ENCODE data around the gene DPP7. TPM values are rescaled to one million over a fixed set of nuclear protein-coding genes. Genes with fewer than 3 reads are reported as not detected.

The DPP7 gene
- total and polyA plus RNA-seq, 10 of the 15 experiments (the other 5 are each of a cell fraction or from before 2014, with no cell fraction given) = 0.68 to 245 (median 106) TPM

DNA sequence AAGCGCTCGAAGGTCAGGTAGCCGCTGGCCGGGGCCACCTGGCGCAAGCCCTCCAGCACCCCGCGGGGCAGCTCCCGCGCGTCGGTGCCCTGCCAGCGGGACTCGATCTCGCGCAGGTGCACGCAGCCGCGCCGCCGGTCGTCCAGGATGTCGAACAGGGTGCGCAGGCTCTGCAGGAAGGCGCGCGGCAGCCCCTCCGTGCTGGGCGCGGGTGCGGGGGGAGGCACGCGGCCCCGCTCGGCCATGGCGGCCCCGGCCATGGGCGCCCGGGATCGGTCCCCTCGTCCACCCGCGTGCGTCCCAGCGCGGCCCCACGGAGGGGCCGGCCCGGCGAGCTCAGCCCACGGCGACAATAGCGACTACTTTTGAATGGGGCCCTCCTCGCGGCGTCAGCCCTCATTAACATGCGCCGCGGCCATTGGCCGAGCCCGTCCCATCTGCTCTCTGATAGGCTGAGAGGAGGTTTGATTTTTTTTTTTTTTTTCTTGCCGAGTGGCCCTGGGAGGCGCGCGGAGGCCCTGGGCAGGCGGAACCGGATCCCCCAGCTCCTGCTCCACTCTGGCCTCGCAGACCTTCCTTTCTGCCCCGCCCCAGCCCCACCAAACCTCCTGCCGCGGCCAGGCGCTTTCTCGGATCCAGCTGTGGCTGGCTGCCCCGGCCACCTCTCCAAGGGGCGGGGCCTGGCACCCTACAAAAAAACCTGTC is 44.2 kb downstream of the DPP7 start, which contains the start of gene SAPCD2 (continued):
- peak; percentile 92 for TF ChIP-seq GATAD2B (conservative IDR thresholded peaks at IDR 0.05; ENCODE audit: low read depth)
- TF ChIP-seq LARP7 (IDR thresholded peaks at IDR 0.05) = peak; percentile 84
- TF ChIP-seq, protein P1, sequence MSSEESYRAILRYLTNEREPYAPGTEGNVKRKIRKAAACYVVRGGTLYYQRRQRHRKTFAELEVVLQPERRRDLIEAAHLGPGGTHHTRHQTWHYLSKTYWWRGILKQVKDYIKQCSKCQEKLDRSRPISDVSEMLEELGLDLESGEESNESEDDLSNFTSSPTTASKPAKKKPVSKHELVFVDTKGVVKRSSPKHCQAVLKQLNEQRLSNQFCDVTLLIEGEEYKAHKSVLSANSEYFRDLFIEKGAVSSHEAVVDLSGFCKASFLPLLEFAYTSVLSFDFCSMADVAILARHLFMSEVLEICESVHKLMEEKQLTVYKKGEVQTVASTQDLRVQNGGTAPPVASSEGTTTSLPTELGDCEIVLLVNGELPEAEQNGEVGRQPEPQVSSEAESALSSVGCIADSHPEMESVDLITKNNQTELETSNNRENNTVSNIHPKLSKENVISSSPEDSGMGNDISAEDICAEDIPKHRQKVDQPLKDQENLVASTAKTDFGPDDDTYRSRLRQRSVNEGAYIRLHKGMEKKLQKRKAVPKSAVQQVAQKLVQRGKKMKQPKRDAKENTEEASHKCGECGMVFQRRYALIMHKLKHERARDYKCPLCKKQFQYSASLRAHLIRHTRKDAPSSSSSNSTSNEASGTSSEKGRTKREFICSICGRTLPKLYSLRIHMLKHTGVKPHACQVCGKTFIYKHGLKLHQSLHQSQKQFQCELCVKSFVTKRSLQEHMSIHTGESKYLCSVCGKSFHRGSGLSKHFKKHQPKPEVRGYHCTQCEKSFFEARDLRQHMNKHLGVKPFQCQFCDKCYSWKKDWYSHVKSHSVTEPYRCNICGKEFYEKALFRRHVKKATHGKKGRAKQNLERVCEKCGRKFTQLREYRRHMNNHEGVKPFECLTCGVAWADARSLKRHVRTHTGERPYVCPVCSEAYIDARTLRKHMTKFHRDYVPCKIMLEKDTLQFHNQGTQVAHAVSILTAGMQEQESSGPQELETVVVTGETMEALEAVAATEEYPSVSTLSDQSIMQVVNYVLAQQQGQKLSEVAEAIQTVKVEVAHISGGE (CRISPR knock-in tag; IDR thresholded peaks at IDR 0.05) = no peak
- TF ChIP-seq EED (IDR thresholded peaks at IDR 0.05; ENCODE audit: low read depth) = no peak
- TF ChIP-seq RELA (IDR thresholded peaks at IDR 0.05; ENCODE audit: borderline replicate concordance, partially characterized antibody) = no peak
- TF ChIP-seq, protein P2, sequence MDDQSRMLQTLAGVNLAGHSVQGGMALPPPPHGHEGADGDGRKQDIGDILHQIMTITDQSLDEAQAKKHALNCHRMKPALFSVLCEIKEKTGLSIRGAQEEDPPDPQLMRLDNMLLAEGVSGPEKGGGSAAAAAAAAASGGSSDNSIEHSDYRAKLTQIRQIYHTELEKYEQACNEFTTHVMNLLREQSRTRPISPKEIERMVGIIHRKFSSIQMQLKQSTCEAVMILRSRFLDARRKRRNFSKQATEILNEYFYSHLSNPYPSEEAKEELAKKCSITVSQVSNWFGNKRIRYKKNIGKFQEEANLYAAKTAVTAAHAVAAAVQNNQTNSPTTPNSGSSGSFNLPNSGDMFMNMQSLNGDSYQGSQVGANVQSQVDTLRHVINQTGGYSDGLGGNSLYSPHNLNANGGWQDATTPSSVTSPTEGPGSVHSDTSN (IDR thresholded peaks at IDR 0.05; ENCODE audit: insufficient replicate concordance, low read depth, low read length) = no peak
- TF ChIP-seq PAX5 (IDR thresholded peaks at IDR 0.05; ENCODE audit: borderline replicate concordance, low read depth, low read length) = no peak
- TF ChIP-seq CHD2 (IDR thresholded peaks at IDR 0.05; ENCODE audit: borderline replicate concordance, low read depth, low read length) = peak; percentile 14; the same call in 1 of the 2 replicates
- peak; percentile 75 for TF ChIP-seq MXI1 (IDR thresholded peaks at IDR 0.05; ENCODE audit: low read depth, low read length)
- no peak for TF ChIP-seq SKIL (IDR thresholded peaks at IDR 0.05; ENCODE audit: low read depth, poor library complexity, severe bottlenecking)
- no peak for TF ChIP-seq ZNF622 (IDR thresholded peaks at IDR 0.05)
- no peak for TF ChIP-seq BRCA1 (IDR thresholded peaks at IDR 0.05; ENCODE audit: low read depth, low read length)
- peak; percentile 43; the same call in 1 of the 2 replicates for TF ChIP-seq MLLT1 (IDR thresholded peaks at IDR 0.05)
- peak; percentile 34; the same call in 1 of the 2 replicates for TF ChIP-seq ZBTB40 (IDR thresholded peaks at IDR 0.05; ENCODE audit: borderline replicate concordance)
- TF ChIP-seq GABPA (IDR thresholded peaks at IDR 0.05; ENCODE audit: low read depth) = no peak
